SK-N-SH treated with all-trans-retinoic acid at 6 μM for 48 hours (cell line): Measurements from ENCODE around the gene APOL6.

ENCODE experiments used
- ATAC-seq: fragments of 200-7000 bp; cut with Tn5 transposase; 3 replicates; pipeline ENCODE4 v1.9.1; 2020; ENCODE audit warnings: mild to moderate bottlenecking, moderate library complexity
- ARNTL ChIP-seq: fragments of 450-650 bp; formaldehyde crosslinking; IDR thresholded peaks from 2 replicates; pipeline ENCODE4 v1.5.0; 2020; ENCODE audit warnings: low read depth, mild to moderate bottlenecking, moderate library complexity, borderline replicate concordance
- BACH2 ChIP-seq: fragments of 250-450 bp; sonication (Bioruptor Pico); IDR thresholded peaks from 2 replicates; pipeline ENCODE4 v1.9.0; 2021; ENCODE audit warnings: mild to moderate bottlenecking, borderline replicate concordance
- CSDC2 ChIP-seq: fragments of 250-450 bp; sonication (Bioruptor Pico); IDR thresholded peaks from 2 replicates; pipeline ENCODE4 v1.5.0; 2020; ENCODE audit warnings: mild to moderate bottlenecking, moderate library complexity
- ESRRG ChIP-seq: fragments of 250-450 bp; sonication (Bioruptor Pico); IDR thresholded peaks from 2 replicates; pipeline ENCODE4 v1.6.1; 2021; ENCODE audit warnings: mild to moderate bottlenecking
- GLIS3 ChIP-seq: fragments of 250-450 bp; sonication (Bioruptor Pico); IDR thresholded peaks from 2 replicates; pipeline ENCODE4 v1.5.0; 2020; ENCODE audit warnings: mild to moderate bottlenecking, moderate library complexity
- OSR1 ChIP-seq: fragments of 250-450 bp; sonication (Bioruptor Pico); IDR thresholded peaks from 2 replicates; pipeline ENCODE4 v1.8.0; 2022; ENCODE audit warnings: moderate library complexity, mild to moderate bottlenecking, inconsistent platforms
- PPARA ChIP-seq: fragments of 250-450 bp; sonication (Bioruptor Pico); IDR thresholded peaks from 2 replicates; pipeline ENCODE4 v1.5.0; 2020; ENCODE audit warnings: mild to moderate bottlenecking, borderline replicate concordance
- RARB ChIP-seq: fragments of 250-450 bp; sonication (Bioruptor Pico); IDR thresholded peaks from 2 replicates; pipeline ENCODE4 v1.8.0; 2021; ENCODE audit warnings: mild to moderate bottlenecking, moderate library complexity
- SNAI2 ChIP-seq: fragments of 250-450 bp; sonication (Bioruptor Pico); IDR thresholded peaks from 2 replicates; pipeline ENCODE4 v1.5.0; 2020; ENCODE audit warnings: mild to moderate bottlenecking, moderate library complexity
- TCF4 ChIP-seq: fragments of 250-450 bp; sonication (Bioruptor Pico); IDR thresholded peaks from 2 replicates; pipeline ENCODE4 v1.8.0; 2021; ENCODE audit warnings: mild to moderate bottlenecking, moderate library complexity, borderline replicate concordance
- TOX ChIP-seq: fragments of 250-450 bp; sonication (Bioruptor Pico); IDR thresholded peaks from 2 replicates; pipeline ENCODE4 v1.8.0; 2021; ENCODE audit warnings: mild to moderate bottlenecking, moderate library complexity, borderline replicate concordance
- ZC3H10 ChIP-seq: fragments of 250-450 bp; sonication (Bioruptor Pico); IDR thresholded peaks from 2 replicates; pipeline ENCODE4 v1.5.1; 2021; ENCODE audit warnings: mild to moderate bottlenecking, moderate library complexity
- ZFP3 ChIP-seq: fragments of 250-450 bp; sonication (Bioruptor Pico); IDR thresholded peaks from 2 replicates; pipeline ENCODE4 v1.5.0; 2020; ENCODE audit warnings: mild to moderate bottlenecking, moderate library complexity
- ZFP30 ChIP-seq: fragments of 450-650 bp; formaldehyde crosslinking; IDR thresholded peaks from 2 replicates; pipeline ENCODE4 v1.5.0; 2022; ENCODE audit warnings: mild to moderate bottlenecking, moderate library complexity
- ZNF565 ChIP-seq: fragments of 450-650 bp; formaldehyde crosslinking; conservative IDR thresholded peaks from 2 replicates; pipeline ENCODE4 v1.5.0; 2020; ENCODE audit warnings: low read depth, mild to moderate bottlenecking, moderate library complexity
- ZNF8 ChIP-seq: fragments of 450-650 bp; formaldehyde crosslinking; IDR thresholded peaks from 2 replicates; pipeline ENCODE4 v1.5.0; 2020; ENCODE audit warnings: mild to moderate bottlenecking, moderate library complexity
- TF ChIP-seq, protein P1 (sequence below): fragments of 250-450 bp; sonication (Bioruptor Pico); IDR thresholded peaks from 2 replicates; pipeline ENCODE4 v1.8.0; 2020; ENCODE audit warnings: mild to moderate bottlenecking, moderate library complexity, borderline replicate concordance
- TF ChIP-seq, protein P2 (sequence below): fragments of 250-450 bp; sonication (Bioruptor Pico); IDR thresholded peaks from 2 replicates; pipeline ENCODE4 v1.5.1; 2021; ENCODE audit warnings: mild to moderate bottlenecking, moderate library complexity
- TF ChIP-seq, protein P3 (sequence below): fragments of 250-450 bp; sonication (Bioruptor Pico); IDR thresholded peaks from 2 replicates; pipeline ENCODE4 v1.5.1; 2020; ENCODE audit warnings: low read depth, mild to moderate bottlenecking, moderate library complexity
- TF ChIP-seq, protein P4 (sequence below): fragments of 250-450 bp; sonication (Bioruptor Pico); IDR thresholded peaks from 2 replicates; pipeline ENCODE4 v1.8.0; 2021; ENCODE audit warnings: low read depth, mild to moderate bottlenecking, moderate library complexity, borderline replicate concordance
- TF ChIP-seq, protein P5 (sequence below): fragments of 250-450 bp; sonication (Bioruptor Pico); IDR thresholded peaks from 2 replicates; pipeline ENCODE4 v1.5.0; 2020; ENCODE audit warnings: mild to moderate bottlenecking, moderate library complexity

Gene APOL6

DNA sequence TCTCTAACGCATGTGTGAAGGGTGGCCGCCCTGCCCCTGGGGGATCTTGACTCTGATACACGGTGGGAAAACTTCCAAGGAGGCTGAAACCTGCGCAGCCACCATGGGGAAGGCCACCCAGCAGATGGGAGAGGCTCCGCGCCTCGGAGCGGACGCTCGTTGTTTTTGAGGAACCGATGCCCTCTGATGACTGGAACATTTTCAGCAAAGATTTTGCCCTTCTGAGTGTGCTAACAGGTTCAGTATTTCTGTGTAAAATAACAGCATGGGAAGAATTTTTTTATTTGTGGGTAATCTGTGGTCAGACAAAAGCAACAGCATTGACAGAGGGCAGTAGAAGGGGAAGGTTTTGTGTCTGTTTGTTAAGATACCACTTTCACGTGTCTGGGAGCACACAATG, 47.8 kb upstream of the APOL6 start (continued):
- TF ChIP-seq, protein P1, sequence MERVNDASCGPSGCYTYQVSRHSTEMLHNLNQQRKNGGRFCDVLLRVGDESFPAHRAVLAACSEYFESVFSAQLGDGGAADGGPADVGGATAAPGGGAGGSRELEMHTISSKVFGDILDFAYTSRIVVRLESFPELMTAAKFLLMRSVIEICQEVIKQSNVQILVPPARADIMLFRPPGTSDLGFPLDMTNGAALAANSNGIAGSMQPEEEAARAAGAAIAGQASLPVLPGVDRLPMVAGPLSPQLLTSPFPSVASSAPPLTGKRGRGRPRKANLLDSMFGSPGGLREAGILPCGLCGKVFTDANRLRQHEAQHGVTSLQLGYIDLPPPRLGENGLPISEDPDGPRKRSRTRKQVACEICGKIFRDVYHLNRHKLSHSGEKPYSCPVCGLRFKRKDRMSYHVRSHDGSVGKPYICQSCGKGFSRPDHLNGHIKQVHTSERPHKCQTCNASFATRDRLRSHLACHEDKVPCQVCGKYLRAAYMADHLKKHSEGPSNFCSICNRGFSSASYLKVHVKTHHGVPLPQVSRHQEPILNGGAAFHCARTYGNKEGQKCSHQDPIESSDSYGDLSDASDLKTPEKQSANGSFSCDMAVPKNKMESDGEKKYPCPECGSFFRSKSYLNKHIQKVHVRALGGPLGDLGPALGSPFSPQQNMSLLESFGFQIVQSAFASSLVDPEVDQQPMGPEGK (CRISPR knock-in tag) = no peak
- TF ChIP-seq PPARA (CRISPR knock-in tag) = no peak
- no peak for TF ChIP-seq ARNTL (CRISPR knock-in tag)

DNA sequence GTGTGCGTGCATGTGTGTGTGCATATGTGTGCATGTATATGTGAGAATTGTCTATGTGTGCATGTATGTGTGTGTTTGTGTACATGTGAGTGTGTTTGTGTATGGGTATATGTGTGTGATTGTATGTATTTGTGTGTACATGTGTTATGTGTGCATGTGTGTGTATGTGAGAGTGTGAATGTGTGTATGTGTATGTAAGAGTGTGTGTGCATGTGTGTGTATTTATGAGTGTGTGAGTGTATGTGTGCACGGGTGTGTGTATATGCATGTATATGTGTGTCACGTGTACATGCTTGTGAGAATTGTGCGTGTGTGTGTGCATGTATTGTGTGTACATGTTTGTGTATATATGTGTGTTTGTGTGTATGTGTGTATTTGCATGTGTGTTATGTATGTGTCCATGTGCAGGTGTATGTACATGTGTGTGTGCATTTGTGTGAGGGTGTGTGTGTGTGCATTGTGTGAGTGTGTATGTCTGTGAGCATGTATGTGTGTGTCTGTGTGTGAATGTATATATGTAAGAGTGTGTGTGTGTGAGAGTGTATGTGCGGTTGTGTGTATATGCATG, 47.1 kb upstream of the APOL6 start:
- ATAC-seq = no peak
- TF ChIP-seq OSR1 (CRISPR knock-in tag) (no peak), SNAI2 (CRISPR knock-in tag) (no peak), ZNF8 (CRISPR knock-in tag) (no peak), ZNF565 (CRISPR knock-in tag) (no peak), TOX (CRISPR knock-in tag) (no peak), ARNTL (CRISPR knock-in tag) (no peak), ZFP3 (no peak), ZC3H10 (no peak), ZFP30 (CRISPR knock-in tag) (no peak), RARB (CRISPR knock-in tag) (no peak), TCF4 (CRISPR knock-in tag) (no peak), PPARA (CRISPR knock-in tag) (no peak), CSDC2 (CRISPR knock-in tag) (no peak), ESRRG (CRISPR knock-in tag) (no peak)
- TF ChIP-seq, protein P2, sequence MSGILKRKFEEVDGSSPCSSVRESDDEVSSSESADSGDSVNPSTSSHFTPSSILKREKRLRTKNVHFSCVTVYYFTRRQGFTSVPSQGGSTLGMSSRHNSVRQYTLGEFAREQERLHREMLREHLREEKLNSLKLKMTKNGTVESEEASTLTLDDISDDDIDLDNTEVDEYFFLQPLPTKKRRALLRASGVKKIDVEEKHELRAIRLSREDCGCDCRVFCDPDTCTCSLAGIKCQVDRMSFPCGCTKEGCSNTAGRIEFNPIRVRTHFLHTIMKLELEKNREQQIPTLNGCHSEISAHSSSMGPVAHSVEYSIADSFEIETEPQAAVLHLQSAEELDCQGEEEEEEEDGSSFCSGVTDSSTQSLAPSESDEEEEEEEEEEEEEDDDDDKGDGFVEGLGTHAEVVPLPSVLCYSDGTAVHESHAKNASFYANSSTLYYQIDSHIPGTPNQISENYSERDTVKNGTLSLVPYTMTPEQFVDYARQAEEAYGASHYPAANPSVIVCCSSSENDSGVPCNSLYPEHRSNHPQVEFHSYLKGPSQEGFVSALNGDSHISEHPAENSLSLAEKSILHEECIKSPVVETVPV (CRISPR knock-in tag) = no peak
- TF ChIP-seq, protein P3, sequence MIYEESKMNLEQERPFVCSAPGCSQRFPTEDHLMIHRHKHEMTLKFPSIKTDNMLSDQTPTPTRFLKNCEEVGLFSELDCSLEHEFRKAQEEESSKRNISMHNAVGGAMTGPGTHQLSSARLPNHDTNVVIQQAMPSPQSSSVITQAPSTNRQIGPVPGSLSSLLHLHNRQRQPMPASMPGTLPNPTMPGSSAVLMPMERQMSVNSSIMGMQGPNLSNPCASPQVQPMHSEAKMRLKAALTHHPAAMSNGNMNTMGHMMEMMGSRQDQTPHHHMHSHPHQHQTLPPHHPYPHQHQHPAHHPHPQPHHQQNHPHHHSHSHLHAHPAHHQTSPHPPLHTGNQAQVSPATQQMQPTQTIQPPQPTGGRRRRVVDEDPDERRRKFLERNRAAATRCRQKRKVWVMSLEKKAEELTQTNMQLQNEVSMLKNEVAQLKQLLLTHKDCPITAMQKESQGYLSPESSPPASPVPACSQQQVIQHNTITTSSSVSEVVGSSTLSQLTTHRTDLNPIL (CRISPR knock-in tag) = no peak
- TF ChIP-seq, protein P4, sequence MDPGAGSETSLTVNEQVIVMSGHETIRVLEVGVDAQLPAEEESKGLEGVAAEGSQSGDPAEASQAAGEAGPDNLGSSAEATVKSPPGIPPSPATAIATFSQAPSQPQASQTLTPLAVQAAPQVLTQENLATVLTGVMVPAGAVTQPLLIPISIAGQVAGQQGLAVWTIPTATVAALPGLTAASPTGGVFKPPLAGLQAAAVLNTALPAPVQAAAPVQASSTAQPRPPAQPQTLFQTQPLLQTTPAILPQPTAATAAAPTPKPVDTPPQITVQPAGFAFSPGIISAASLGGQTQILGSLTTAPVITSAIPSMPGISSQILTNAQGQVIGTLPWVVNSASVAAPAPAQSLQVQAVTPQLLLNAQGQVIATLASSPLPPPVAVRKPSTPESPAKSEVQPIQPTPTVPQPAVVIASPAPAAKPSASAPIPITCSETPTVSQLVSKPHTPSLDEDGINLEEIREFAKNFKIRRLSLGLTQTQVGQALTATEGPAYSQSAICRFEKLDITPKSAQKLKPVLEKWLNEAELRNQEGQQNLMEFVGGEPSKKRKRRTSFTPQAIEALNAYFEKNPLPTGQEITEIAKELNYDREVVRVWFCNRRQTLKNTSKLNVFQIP (CRISPR knock-in tag) = no peak
- TF ChIP-seq, protein P5, sequence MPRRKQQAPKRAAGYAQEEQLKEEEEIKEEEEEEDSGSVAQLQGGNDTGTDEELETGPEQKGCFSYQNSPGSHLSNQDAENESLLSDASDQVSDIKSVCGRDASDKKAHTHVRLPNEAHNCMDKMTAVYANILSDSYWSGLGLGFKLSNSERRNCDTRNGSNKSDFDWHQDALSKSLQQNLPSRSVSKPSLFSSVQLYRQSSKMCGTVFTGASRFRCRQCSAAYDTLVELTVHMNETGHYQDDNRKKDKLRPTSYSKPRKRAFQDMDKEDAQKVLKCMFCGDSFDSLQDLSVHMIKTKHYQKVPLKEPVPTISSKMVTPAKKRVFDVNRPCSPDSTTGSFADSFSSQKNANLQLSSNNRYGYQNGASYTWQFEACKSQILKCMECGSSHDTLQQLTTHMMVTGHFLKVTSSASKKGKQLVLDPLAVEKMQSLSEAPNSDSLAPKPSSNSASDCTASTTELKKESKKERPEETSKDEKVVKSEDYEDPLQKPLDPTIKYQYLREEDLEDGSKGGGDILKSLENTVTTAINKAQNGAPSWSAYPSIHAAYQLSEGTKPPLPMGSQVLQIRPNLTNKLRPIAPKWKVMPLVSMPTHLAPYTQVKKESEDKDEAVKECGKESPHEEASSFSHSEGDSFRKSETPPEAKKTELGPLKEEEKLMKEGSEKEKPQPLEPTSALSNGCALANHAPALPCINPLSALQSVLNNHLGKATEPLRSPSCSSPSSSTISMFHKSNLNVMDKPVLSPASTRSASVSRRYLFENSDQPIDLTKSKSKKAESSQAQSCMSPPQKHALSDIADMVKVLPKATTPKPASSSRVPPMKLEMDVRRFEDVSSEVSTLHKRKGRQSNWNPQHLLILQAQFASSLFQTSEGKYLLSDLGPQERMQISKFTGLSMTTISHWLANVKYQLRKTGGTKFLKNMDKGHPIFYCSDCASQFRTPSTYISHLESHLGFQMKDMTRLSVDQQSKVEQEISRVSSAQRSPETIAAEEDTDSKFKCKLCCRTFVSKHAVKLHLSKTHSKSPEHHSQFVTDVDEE (CRISPR knock-in tag) = no peak

DNA sequence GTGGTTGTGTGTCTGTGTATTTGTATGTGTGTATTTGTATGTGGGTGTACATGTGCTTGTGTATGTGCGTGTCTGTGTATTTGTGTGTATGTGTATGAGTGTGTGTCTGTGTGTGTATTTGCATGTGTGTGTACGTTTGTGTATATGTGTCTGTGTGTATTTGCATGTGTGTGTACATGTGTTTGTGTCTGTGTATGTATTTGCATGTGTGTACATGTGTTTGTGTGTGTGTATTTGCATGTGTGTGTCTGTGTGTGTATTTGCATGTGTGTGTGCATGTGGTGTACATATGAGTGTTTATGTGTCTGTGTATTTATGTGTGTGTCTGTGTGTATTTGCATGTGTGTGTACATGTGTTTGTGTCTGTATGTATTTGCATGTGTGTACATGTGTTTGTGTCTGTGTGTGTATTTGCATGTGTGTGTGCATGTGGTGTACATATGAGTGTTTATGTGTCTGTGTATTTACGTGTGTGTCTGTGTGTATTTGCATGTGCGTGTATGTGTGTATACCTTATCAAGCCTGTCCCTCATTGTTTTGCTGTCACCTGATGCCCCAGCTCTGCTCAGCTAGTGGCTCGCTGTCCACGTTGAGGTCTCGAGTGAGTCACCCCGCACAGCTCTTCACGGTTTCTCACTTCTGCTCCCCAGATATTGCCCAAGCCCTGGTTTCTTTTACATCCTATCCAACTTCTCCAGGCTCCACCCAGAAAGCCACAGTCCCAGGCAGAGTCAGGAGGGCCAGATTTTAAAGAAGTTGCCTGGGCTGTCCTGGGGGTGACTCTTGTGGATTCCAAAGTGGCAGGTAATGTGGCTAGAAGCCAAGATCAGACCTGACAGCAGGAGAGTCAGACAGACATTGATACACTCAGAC, 46.3 kb upstream of the APOL6 start:
- ATAC-seq = 0 out of 3 replicates have a peak, but pooled peaks have one; percentile 6
- TF ChIP-seq GLIS3 = no peak
- TF ChIP-seq ZC3H10 = no peak
- TF ChIP-seq BACH2 (CRISPR knock-in tag) = no peak
- TF ChIP-seq, protein P4 (CRISPR knock-in tag) = no peak
- TF ChIP-seq OSR1 (CRISPR knock-in tag) = no peak
- TF ChIP-seq, protein P5 (CRISPR knock-in tag) = no peak
- TF ChIP-seq, protein P3 (CRISPR knock-in tag) = no peak
